K562 (cell line): ENCODE measurements around the gene SLC25A18. TPM values are rescaled to one million over a fixed set of nuclear protein-coding genes. Genes with fewer than 3 reads are reported as not detected.

ENCODE experiments used
- ATF3 ChIP-seq, 2 experiments: fragments of 450-650 bp in 1 of 2; sonication (generic) in 1 of 2; formaldehyde crosslinking in 1 of 2; IDR thresholded peaks in 1 of 2; conservative IDR thresholded peaks in 1 of 2; 2 replicates each; pipeline versions ENCODE4 v1.6.1 to v1.8.1; 2016 to 2023; ENCODE audit warnings: mild to moderate bottlenecking in 2 of 2, moderate library complexity in 2 of 2, inconsistent platforms in 1 of 2, missing genetic modification reagents in 1 of 2
- CBFA2T3 ChIP-seq: fragments of 450-650 bp; IDR thresholded peaks from 2 replicates; pipeline ENCODE4 v1.6.1; 2017
- E2F3 ChIP-seq: fragments of 250-450 bp; sonication (Bioruptor Pico); IDR thresholded peaks from 2 replicates; pipeline ENCODE4 v1.4.0; 2020; ENCODE audit warnings: mild to moderate bottlenecking
- FOXJ3 ChIP-seq: sonication (generic); formaldehyde crosslinking; IDR thresholded peaks from 2 replicates; pipeline ENCODE4 v1.4.0; 2020; ENCODE audit warnings: mild to moderate bottlenecking, missing genetic modification reagents
- JUND ChIP-seq, 2 experiments: IDR thresholded peaks; 2 replicates in 1 of 2; 3 replicates in 1 of 2; pipeline ENCODE4 v1.6.1; 2011; ENCODE audit warnings: borderline replicate concordance in 2 of 2, low read depth in 2 of 2, low read length in 2 of 2, improper control_type of control experiment in 1 of 2, missing biosample characterization in 1 of 2, missing genetic modification characterization in 1 of 2, missing genetic modification reagents in 1 of 2
- MEF2D ChIP-seq: conservative IDR thresholded peaks from 2 replicates; pipeline ENCODE4 v1.6.1; 2016; ENCODE audit warnings: low read depth, missing genetic modification characterization, missing compliant biosample characterization
- PCBP1 ChIP-seq: fragments of 200-400 bp; formaldehyde crosslinking; IDR thresholded peaks from 2 replicates; pipeline ENCODE4 v1.6.1; 2018; ENCODE audit warnings: mild to moderate bottlenecking, low read depth, low read length; ENCODE audit not compliant: poor library complexity, severe bottlenecking
- POLR2G ChIP-seq: fragments of 200-400 bp; formaldehyde crosslinking; IDR thresholded peaks from 2 replicates; pipeline ENCODE4 v1.6.1; 2017; ENCODE audit warnings: low read depth, mild to moderate bottlenecking, antibody characterized with exemption, low read length, moderate library complexity
- SIN3A ChIP-seq, 2 experiments: fragments of 150-350 bp in 1 of 2; IDR thresholded peaks; 2 replicates each; pipeline ENCODE4 v1.6.1; 2011 to 2016; ENCODE audit warnings: borderline replicate concordance in 2 of 2, low read depth in 2 of 2, low read length in 2 of 2, mild to moderate bottlenecking in 2 of 2, moderate library complexity in 2 of 2; ENCODE audit not compliant: control insufficient read depth in 1 of 2
- TEAD1 ChIP-seq, 2 experiments: fragments of 450-650 bp in 1 of 2; sonication (generic) in 1 of 2; formaldehyde crosslinking; IDR thresholded peaks; 2 replicates each; pipeline versions ENCODE4 v1.4.0 to v1.8.0; 2020 to 2022; ENCODE audit warnings: mild to moderate bottlenecking in 2 of 2, missing genetic modification reagents in 1 of 2
- ZNF785 ChIP-seq: fragments of 250-450 bp; sonication (Bioruptor Pico); IDR thresholded peaks from 2 replicates; pipeline ENCODE4 v1.4.0; 2020; ENCODE audit warnings: mild to moderate bottlenecking
- polyA plus RNA-seq, 8 experiments: library from polyadenylated mRNA; depleted of rRNA in 4 of 8; stranded (reverse) in 5 of 8; unstranded in 3 of 8; fragments of >200 nt; fragmentation: Nextera tagmentation in 2 of 8; fragmentation: Illumina TruSeq in 1 of 8; extraction: Ambion mirVana in 2 of 8; extraction: Trizol in 1 of 8; gene quantifications; 2 replicates each; pipeline versions ENCODE4 v1.2.1 to v1.2.3, GENCODE V29; 2011 to 2014; ENCODE audit warnings: inconsistent platforms in 1 of 8, missing spikeins in 1 of 8
- total RNA-seq, 7 experiments: library from RNA; depleted of rRNA in 6 of 7; stranded (reverse); fragments of >200 nt in 6 of 7; fragmentation: Illumina TruSeq in 2 of 7; extraction: Trizol in 2 of 7; gene quantifications; 2 replicates each; pipeline versions ENCODE4 v1.2.1 to v1.2.3, GENCODE V29; 2011 to 2021; ENCODE audit warnings: low replicate concordance in 1 of 7
- TF ChIP-seq, protein P1 (sequence below): fragments of 450-650 bp; IDR thresholded peaks from 2 replicates; pipeline ENCODE4 v1.6.1; 2016; ENCODE audit warnings: mild to moderate bottlenecking, moderate library complexity

The SLC25A18 gene
- total and polyA plus RNA-seq, 9 of the 15 experiments (the other 6 are each of a cell fraction or from before 2014, with no cell fraction given): 0.04 TPM; not detected in 8

- TF ChIP-seq CBFA2T3: peak; percentile 49
- no peak for TF ChIP-seq MEF2D (tag)
- TF ChIP-seq SIN3A (IDR thresholded peaks at IDR 0.05; ENCODE audit: borderline replicate concordance in 2 of 2, control insufficient read depth in 1 of 2, low read depth in 2 of 2, low read length in 2 of 2): no peak
- TF ChIP-seq PCBP1: no peak
- TF ChIP-seq ATF3 (IDR thresholded peaks at IDR 0.05): 0 out of 2 replicates have a peak, but pooled peaks have one; percentile 21
- no peak for TF ChIP-seq ATF3 (CRISPR knock-in tag; conservative IDR thresholded peaks at IDR 0.05)
- TF ChIP-seq E2F3 (CRISPR knock-in tag): 0 out of 2 replicates have a peak, but pooled peaks have one; percentile 35
- no peak for TF ChIP-seq FOXJ3
- no peak for TF ChIP-seq ZNF785 (CRISPR knock-in tag)
- TF ChIP-seq JUND (IDR thresholded peaks at IDR 0.05; ENCODE audit: borderline replicate concordance, low read depth, low read length): peak; percentile 14; the same call in 1 of the 2 replicates
- no peak for TF ChIP-seq JUND (tag; IDR thresholded peaks at IDR 0.05; ENCODE audit: borderline replicate concordance, low read depth, low read length)
- TF ChIP-seq TEAD1 (CRISPR knock-in tag; IDR thresholded peaks at IDR 0.05): peak in 1 of 2 experiments; percentile 34; a peak in 1 of 4 replicates
- no peak for TF ChIP-seq POLR2G
- TF ChIP-seq, protein P1, sequence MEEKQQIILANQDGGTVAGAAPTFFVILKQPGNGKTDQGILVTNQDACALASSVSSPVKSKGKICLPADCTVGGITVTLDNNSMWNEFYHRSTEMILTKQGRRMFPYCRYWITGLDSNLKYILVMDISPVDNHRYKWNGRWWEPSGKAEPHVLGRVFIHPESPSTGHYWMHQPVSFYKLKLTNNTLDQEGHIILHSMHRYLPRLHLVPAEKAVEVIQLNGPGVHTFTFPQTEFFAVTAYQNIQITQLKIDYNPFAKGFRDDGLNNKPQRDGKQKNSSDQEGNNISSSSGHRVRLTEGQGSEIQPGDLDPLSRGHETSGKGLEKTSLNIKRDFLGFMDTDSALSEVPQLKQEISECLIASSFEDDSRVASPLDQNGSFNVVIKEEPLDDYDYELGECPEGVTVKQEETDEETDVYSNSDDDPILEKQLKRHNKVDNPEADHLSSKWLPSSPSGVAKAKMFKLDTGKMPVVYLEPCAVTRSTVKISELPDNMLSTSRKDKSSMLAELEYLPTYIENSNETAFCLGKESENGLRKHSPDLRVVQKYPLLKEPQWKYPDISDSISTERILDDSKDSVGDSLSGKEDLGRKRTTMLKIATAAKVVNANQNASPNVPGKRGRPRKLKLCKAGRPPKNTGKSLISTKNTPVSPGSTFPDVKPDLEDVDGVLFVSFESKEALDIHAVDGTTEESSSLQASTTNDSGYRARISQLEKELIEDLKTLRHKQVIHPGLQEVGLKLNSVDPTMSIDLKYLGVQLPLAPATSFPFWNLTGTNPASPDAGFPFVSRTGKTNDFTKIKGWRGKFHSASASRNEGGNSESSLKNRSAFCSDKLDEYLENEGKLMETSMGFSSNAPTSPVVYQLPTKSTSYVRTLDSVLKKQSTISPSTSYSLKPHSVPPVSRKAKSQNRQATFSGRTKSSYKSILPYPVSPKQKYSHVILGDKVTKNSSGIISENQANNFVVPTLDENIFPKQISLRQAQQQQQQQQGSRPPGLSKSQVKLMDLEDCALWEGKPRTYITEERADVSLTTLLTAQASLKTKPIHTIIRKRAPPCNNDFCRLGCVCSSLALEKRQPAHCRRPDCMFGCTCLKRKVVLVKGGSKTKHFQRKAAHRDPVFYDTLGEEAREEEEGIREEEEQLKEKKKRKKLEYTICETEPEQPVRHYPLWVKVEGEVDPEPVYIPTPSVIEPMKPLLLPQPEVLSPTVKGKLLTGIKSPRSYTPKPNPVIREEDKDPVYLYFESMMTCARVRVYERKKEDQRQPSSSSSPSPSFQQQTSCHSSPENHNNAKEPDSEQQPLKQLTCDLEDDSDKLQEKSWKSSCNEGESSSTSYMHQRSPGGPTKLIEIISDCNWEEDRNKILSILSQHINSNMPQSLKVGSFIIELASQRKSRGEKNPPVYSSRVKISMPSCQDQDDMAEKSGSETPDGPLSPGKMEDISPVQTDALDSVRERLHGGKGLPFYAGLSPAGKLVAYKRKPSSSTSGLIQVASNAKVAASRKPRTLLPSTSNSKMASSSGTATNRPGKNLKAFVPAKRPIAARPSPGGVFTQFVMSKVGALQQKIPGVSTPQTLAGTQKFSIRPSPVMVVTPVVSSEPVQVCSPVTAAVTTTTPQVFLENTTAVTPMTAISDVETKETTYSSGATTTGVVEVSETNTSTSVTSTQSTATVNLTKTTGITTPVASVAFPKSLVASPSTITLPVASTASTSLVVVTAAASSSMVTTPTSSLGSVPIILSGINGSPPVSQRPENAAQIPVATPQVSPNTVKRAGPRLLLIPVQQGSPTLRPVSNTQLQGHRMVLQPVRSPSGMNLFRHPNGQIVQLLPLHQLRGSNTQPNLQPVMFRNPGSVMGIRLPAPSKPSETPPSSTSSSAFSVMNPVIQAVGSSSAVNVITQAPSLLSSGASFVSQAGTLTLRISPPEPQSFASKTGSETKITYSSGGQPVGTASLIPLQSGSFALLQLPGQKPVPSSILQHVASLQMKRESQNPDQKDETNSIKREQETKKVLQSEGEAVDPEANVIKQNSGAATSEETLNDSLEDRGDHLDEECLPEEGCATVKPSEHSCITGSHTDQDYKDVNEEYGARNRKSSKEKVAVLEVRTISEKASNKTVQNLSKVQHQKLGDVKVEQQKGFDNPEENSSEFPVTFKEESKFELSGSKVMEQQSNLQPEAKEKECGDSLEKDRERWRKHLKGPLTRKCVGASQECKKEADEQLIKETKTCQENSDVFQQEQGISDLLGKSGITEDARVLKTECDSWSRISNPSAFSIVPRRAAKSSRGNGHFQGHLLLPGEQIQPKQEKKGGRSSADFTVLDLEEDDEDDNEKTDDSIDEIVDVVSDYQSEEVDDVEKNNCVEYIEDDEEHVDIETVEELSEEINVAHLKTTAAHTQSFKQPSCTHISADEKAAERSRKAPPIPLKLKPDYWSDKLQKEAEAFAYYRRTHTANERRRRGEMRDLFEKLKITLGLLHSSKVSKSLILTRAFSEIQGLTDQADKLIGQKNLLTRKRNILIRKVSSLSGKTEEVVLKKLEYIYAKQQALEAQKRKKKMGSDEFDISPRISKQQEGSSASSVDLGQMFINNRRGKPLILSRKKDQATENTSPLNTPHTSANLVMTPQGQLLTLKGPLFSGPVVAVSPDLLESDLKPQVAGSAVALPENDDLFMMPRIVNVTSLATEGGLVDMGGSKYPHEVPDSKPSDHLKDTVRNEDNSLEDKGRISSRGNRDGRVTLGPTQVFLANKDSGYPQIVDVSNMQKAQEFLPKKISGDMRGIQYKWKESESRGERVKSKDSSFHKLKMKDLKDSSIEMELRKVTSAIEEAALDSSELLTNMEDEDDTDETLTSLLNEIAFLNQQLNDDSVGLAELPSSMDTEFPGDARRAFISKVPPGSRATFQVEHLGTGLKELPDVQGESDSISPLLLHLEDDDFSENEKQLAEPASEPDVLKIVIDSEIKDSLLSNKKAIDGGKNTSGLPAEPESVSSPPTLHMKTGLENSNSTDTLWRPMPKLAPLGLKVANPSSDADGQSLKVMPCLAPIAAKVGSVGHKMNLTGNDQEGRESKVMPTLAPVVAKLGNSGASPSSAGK: no peak
These were observed at the start of gene SLC25A18 (continued) for GRCh38 chr22:17562906-17563870.
